CD4-positive, alpha-beta T cell (primary cell): ENCODE measurements around the gene GINS3. TPM values are rescaled to one million over a fixed set of nuclear protein-coding genes. Genes with fewer than 3 reads are reported as not detected.

Experiments used
- ATAC-seq: fragments of 200-7000 bp; cut with Tn5 transposase; one replicate; pipeline ENCODE4 v1.10.0; 2022; ENCODE audit warnings: mild to moderate bottlenecking; ENCODE audit not compliant: poor library complexity
- CTCF ChIA-PET: fragments of 350-600 bp; sonication (Branson Sonifier 250); formaldehyde crosslinking; loops from one replicate; lab custom pipeline; 2021; ENCODE audit warnings: antibody characterized with exemption, inconsistent platforms; lab: Charles Lee
- POLR2A ChIA-PET: fragments of 350-600 bp; sonication (Branson Sonifier 250); formaldehyde crosslinking; loops from one replicate; lab custom pipeline; 2021; ENCODE audit warnings: antibody characterized with exemption, inconsistent platforms; lab: Charles Lee
- DNase-seq, 14 experiments: peaks; one replicate each; pipeline ENCODE4 v3.0.0-alpha.2; 2013 to 2020; ENCODE audit warnings: mixed read lengths in 2 of 14
- H3K27ac ChIP-seq, 2 donors: one replicate each; pipeline versions ENCODE4 v1.5.1 to v1.7.0; 2013; ENCODE audit warnings: low read length in 2 of 2, low read depth in 1 of 2, mild to moderate bottlenecking in 1 of 2
- H3K27me3 ChIP-seq, 2 experiments: 1 replicate in 1 of 2; 2 replicates in 1 of 2; pipeline versions ENCODE4 v1.6.1 to v1.7.0; 2013; ENCODE audit warnings: low read length in 2 of 2, control low read depth in 1 of 2, mild to moderate bottlenecking in 1 of 2, moderate library complexity in 1 of 2; ENCODE audit not compliant: insufficient read depth in 2 of 2, control insufficient read depth in 1 of 2
- H3K36me3 ChIP-seq: one replicate; pipeline ENCODE4 v1.6.1; 2013; ENCODE audit warnings: low read length, control low read depth; ENCODE audit not compliant: insufficient read depth
- H3K4me1 ChIP-seq: one replicate; pipeline ENCODE4 v1.6.1; 2013; ENCODE audit warnings: low read length, control low read depth; ENCODE audit not compliant: insufficient read depth
- H3K4me3 ChIP-seq: one replicate; pipeline ENCODE4 v1.5.1; 2013; ENCODE audit warnings: mild to moderate bottlenecking, low read length, moderate library complexity
- H3K9me3 ChIP-seq, 2 experiments: 1 replicate in 1 of 2; 2 replicates in 1 of 2; pipeline versions ENCODE4 v1.6.1 to v1.7.0; 2013; ENCODE audit warnings: low read length in 2 of 2, mild to moderate bottlenecking in 2 of 2, control low read depth in 1 of 2, moderate library complexity in 1 of 2; ENCODE audit not compliant: control insufficient read depth in 1 of 2, insufficient read depth in 1 of 2
- H3K27ac Mint-ChIP-seq: one replicate; pipeline ENCODE4 v1.8.0; 2020; ENCODE audit warnings: mixed read lengths
- H3K27me3 Mint-ChIP-seq: one replicate; pipeline ENCODE4 v1.8.0; 2021; ENCODE audit warnings: mixed read lengths
- H3K36me3 Mint-ChIP-seq: one replicate; pipeline ENCODE4 v1.8.0; 2021; ENCODE audit warnings: low read depth, mixed read lengths
- H3K4me1 Mint-ChIP-seq: one replicate; pipeline ENCODE4 v1.8.0; 2021; ENCODE audit warnings: low read depth, mixed read lengths
- H3K4me3 Mint-ChIP-seq: one replicate; pipeline ENCODE4 v1.8.0; 2020; ENCODE audit warnings: mild to moderate bottlenecking, mixed read lengths
- H3K9me3 Mint-ChIP-seq: one replicate; pipeline ENCODE4 v1.8.0; 2020; ENCODE audit warnings: mixed read lengths
- intact Hi-C, 2 experiments: fragments of 100-400 bp; cut with DNase I in 1 of 2; cut with micrococcal nuclease in 1 of 2; formaldehyde crosslinking; loops; one replicate each; pipeline versions ENCODE4 v1.15.1 to v1.9.0; 2023 to 2025; cut with DNase I, micrococcal nuclease
- total RNA-seq, 174 experiments: library from RNA in 2 of 174; stranded (reverse) in 2 of 174; gene quantifications; one replicate each; pipeline ENCODE4 v1.2.3 and lab custom pipeline; 2021 to 2026
- TF ChIP-seq, protein P1 (sequence below): fragments of 200-600 bp; IDR thresholded peaks from one replicate; pipeline ENCODE4 v1.8.0; 2022; ENCODE audit warnings: antibody characterized with exemption, mild to moderate bottlenecking

Gene GINS3
- total RNA-seq, 2 experiments from 2014 or later, result 0.27 to 0.36 TPM

DNA sequence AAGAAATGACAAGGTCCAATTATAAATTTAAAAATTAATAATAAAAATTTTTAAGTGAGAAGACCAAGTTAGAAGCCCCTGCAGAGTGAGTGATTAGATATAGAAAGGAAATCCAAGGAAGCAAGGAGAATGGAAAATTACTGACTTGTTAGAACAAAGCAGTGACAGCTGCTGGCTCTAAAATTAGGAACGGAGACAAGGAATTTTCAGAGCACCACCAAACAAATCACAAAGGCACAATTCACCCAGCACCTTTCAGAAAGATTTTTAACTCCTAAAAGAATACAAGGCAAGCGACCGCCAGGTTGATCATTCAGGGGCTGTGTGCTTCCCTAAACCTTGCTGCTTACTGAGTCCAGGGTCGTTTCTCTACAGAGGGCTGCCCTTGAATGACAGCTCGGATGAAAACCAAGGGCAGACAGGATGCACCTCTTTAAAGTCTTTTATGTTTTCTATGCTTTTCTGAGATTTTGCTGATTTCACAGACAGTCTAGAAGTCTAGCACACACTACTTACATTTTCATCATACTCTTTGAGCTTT, 45.4 kb upstream of the GINS3 start:
- H3K27ac ChIP-seq, result no peak overlapping the region
- no peak overlapping the region for H3K4me3 ChIP-seq
- no peaks in the 10 kb centered on the region for H3K4me1 ChIP-seq
- no peaks in the 10 kb centered on the region for H3K36me3 Mint-ChIP-seq
- TF ChIP-seq, protein P1, sequence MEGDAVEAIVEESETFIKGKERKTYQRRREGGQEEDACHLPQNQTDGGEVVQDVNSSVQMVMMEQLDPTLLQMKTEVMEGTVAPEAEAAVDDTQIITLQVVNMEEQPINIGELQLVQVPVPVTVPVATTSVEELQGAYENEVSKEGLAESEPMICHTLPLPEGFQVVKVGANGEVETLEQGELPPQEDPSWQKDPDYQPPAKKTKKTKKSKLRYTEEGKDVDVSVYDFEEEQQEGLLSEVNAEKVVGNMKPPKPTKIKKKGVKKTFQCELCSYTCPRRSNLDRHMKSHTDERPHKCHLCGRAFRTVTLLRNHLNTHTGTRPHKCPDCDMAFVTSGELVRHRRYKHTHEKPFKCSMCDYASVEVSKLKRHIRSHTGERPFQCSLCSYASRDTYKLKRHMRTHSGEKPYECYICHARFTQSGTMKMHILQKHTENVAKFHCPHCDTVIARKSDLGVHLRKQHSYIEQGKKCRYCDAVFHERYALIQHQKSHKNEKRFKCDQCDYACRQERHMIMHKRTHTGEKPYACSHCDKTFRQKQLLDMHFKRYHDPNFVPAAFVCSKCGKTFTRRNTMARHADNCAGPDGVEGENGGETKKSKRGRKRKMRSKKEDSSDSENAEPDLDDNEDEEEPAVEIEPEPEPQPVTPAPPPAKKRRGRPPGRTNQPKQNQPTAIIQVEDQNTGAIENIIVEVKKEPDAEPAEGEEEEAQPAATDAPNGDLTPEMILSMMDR, result no peak
- H3K9me3 Mint-ChIP-seq, result no peaks in the 10 kb centered on the region
- peaks cover 0 to 4% of the 10 kb centered on the region in 2 experiments for H3K9me3 ChIP-seq
- ATAC-seq (no peak), DNase-seq (no peak)
- no peak overlapping the region for H3K4me3 Mint-ChIP-seq
- CTCF ChIA-PET, result interaction anchor here (2.9 kb wide), 1 partner anchor 10 kb away, joined by 8 read pairs; no protein-coding TSS in a partner anchor
- intact Hi-C loops, result no loop called here
- no peaks in the 10 kb centered on the region for H3K36me3 ChIP-seq
- peaks cover 0 to 19% of the 10 kb centered on the region in 2 experiments for H3K27me3 ChIP-seq
- H3K27ac Mint-ChIP-seq, result no peak overlapping the region
- H3K27me3 Mint-ChIP-seq, result peaks cover 57% of the 10 kb centered on the region
- no peaks in the 10 kb centered on the region for H3K4me1 Mint-ChIP-seq
- POLR2A ChIA-PET, result no interaction called here

DNA sequence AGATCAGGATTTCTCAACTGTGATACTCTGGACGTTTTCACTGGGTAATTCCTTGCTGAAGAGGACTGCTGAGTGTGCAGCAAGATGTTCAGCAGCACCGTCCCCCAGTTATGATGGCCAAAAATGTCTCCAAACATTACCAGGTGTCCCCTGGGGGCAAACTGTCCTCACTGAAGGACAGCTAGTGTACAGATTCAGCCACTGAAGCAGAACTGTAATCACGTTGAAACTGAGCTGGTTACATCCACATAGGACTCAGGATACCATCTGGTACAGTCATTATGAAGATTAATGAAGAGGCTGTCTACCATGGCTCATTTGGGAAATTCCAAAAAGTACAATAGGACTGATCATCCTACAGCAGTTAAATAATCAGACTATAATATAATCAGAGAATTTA, 43.3 kb upstream of the GINS3 start:
- no peaks in the 10 kb centered on the region for H3K36me3 Mint-ChIP-seq
- ATAC-seq (no peak), DNase-seq (no peak)
- CTCF ChIA-PET, result no interaction called here
- intact Hi-C loops, result no loop called here
- Histone ChIP-seq H3K4me3 (no peak overlapping the region), H3K27me3 (peaks cover 0 to 14% of the 10 kb centered on the region in 2 experiments), H3K27ac (no peak overlapping the region), H3K9me3 (peaks cover 0 to 11% of the 10 kb centered on the region in 2 experiments), H3K36me3 (no peaks in the 10 kb centered on the region), H3K4me1 (no peaks in the 10 kb centered on the region)
- H3K4me1 Mint-ChIP-seq, result no peaks in the 10 kb centered on the region
- TF ChIP-seq, protein P1, result no peak
- POLR2A ChIA-PET, result no interaction called here
- no peak overlapping the region for H3K27ac Mint-ChIP-seq
- peaks cover 50% of the 10 kb centered on the region for H3K27me3 Mint-ChIP-seq
- no peak overlapping the region for H3K4me3 Mint-ChIP-seq
- no peaks in the 10 kb centered on the region for H3K9me3 Mint-ChIP-seq

DNA sequence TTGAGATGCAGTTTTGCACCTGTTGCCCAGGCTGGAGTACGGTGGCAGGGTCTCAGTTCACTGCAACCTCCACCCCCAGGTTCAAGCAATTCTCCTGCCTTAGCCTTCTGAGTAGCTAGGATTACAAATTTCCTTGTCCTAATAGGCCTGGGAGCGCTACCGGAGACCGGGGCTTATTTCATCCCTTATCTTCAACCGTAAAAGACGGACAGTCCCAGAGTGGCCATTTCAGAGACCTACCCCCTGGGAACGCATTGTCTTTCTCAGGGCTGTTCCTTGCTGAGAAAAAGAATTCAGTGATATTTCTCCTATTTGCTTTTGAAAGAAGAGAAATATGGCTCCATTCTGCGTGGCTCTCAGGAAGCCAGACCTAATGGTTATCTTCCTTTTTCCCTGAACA, 39.6 kb upstream of the GINS3 start:
- ChIA-PET POLR2A (no interaction called here), CTCF (interaction anchor here (1.4 kb wide), 1 partner anchor 16 kb away, joined by 5 read pairs; no protein-coding TSS in a partner anchor)
- H3K27me3 ChIP-seq, result peaks cover 0 to 10% of the 10 kb centered on the region in 2 experiments
- no peaks in the 10 kb centered on the region for H3K4me1 ChIP-seq
- ATAC-seq (no peak), DNase-seq (no peak)
- H3K27ac ChIP-seq, result no peak overlapping the region
- Mint-ChIP-seq H3K27me3 (peaks cover 45% of the 10 kb centered on the region), H3K4me1 (no peaks in the 10 kb centered on the region), H3K4me3 (no peak overlapping the region), H3K27ac (no peak overlapping the region), H3K36me3 (no peaks in the 10 kb centered on the region), H3K9me3 (no peaks in the 10 kb centered on the region)
- intact Hi-C loops, result no loop called here
- peaks cover 0 to 11% of the 10 kb centered on the region in 2 experiments for H3K9me3 ChIP-seq
- no peak overlapping the region for H3K4me3 ChIP-seq
- TF ChIP-seq, protein P1, result no peak
- no peaks in the 10 kb centered on the region for H3K36me3 ChIP-seq
